H1 (cell line): ENCODE results near the gene PROX2. TPM values are rescaled to one million over a fixed set of nuclear protein-coding genes. Genes with fewer than 3 reads are reported as not detected.

ENCODE experiments used
- CTCF ChIA-PET: fragments of 300-600 bp; sonication (Branson Sonifier 250); formaldehyde crosslinking; loops from one replicate; lab custom pipeline; 2021; ENCODE audit not compliant: partially characterized antibody; lab: Charles Lee
- POLR2A ChIA-PET: fragments of 300-600 bp; sonication (Branson Sonifier 250); formaldehyde crosslinking; loops from one replicate; lab custom pipeline; 2021; ENCODE audit warnings: inconsistent platforms; ENCODE audit not compliant: partially characterized antibody; lab: Charles Lee
- DNase-seq, 2 experiments: peaks; one replicate each; pipeline versions ENCODE4 v3.0.0 to v3.0.0-alpha.2; 2010 to 2022; ENCODE audit warnings: low spot score in 2 of 2, low read depth in 1 of 2, mixed read lengths in 1 of 2
- FAIRE-seq: peaks from 2 replicates; lab custom pipeline; 2011; peaks lifted over from hg19 to GRCh38; lab: Jason Lieb, UNC
- H2AFZ ChIP-seq: 2 replicates; pipeline ENCODE4 v1.8.1; 2012; ENCODE audit warnings: low read length, inconsistent platforms
- H2AK5ac ChIP-seq: 2 replicates; pipeline ENCODE4 v1.6.1; 2013; ENCODE audit warnings: low read depth, low read length
- H2BK120ac ChIP-seq: replicated peaks from 2 replicates; pipeline ENCODE3; 2013; ENCODE audit warnings: low read depth, low read length, inconsistent platforms
- H2BK12ac ChIP-seq: 2 replicates; pipeline ENCODE4 v1.6.1; 2013; ENCODE audit warnings: low read depth, low read length
- H2BK15ac ChIP-seq: 2 replicates; pipeline ENCODE4 v1.6.1; 2013; ENCODE audit warnings: low read length
- H2BK20ac ChIP-seq: 2 replicates; pipeline ENCODE4 v1.6.1; 2013; ENCODE audit warnings: low read length
- H2BK5ac ChIP-seq: 2 replicates; pipeline ENCODE4 v1.6.1; 2013; ENCODE audit warnings: low read depth, low read length
- H3K14ac ChIP-seq: 2 replicates; pipeline ENCODE4 v1.6.1; 2013; ENCODE audit warnings: inconsistent platforms; ENCODE audit not compliant: insufficient read length
- H3K18ac ChIP-seq: 2 replicates; pipeline ENCODE4 v1.6.1; 2013; ENCODE audit warnings: low read length; ENCODE audit errors: extremely low read depth
- H3K23ac ChIP-seq: 2 replicates; pipeline ENCODE4 v1.6.1; 2013; ENCODE audit warnings: inconsistent platforms; ENCODE audit not compliant: insufficient read length
- H3K23me2 ChIP-seq: 2 replicates; pipeline ENCODE4 v1.6.1; 2013; ENCODE audit warnings: low read depth, low read length
- H3K27ac ChIP-seq: 2 replicates; pipeline ENCODE4 v1.6.1; 2011; ENCODE audit warnings: low read depth, low read length, inconsistent platforms
- H3K27me3 ChIP-seq, 4 experiments: replicated peaks in 1 of 4; 1 replicate in 1 of 4; 2 replicates in 3 of 4; pipeline versions ENCODE4 v1.6.1 to v1.8.1; 2011 to 2013; ENCODE audit warnings: low read length in 3 of 4, mild to moderate bottlenecking in 3 of 4, inconsistent platforms in 2 of 4, mixed read lengths in 2 of 4, moderate library complexity in 1 of 4; ENCODE audit not compliant: control insufficient read depth in 3 of 4, insufficient read depth in 3 of 4; ENCODE audit errors: extremely low read depth in 1 of 4
- H3K36me3 ChIP-seq, 4 experiments: 2 replicates each; pipeline versions ENCODE4 v1.6.1 to v1.8.1; 2011 to 2013; ENCODE audit warnings: mild to moderate bottlenecking in 4 of 4, low read length in 3 of 4, moderate library complexity in 2 of 4, control low read depth in 1 of 4, inconsistent platforms in 1 of 4; ENCODE audit not compliant: insufficient read depth in 4 of 4, control insufficient read depth in 2 of 4
- H3K4ac ChIP-seq: replicated peaks from 2 replicates; pipeline ENCODE3; 2013; ENCODE audit warnings: low read length, low read depth, mixed read lengths, inconsistent platforms; ENCODE audit not compliant: insufficient read length
- H3K4me1 ChIP-seq, 4 experiments: replicated peaks in 1 of 4; 1 replicate in 1 of 4; 2 replicates in 3 of 4; pipeline versions ENCODE4 v1.6.1 to v1.8.1; 2011 to 2013; ENCODE audit warnings: low read length in 3 of 4, inconsistent platforms in 2 of 4, mixed read lengths in 1 of 4; ENCODE audit not compliant: insufficient read depth in 4 of 4, control insufficient read depth in 3 of 4
- H3K4me2 ChIP-seq, 2 experiments: 2 replicates each; pipeline versions ENCODE4 v1.6.1 to v1.8.1; 2011 to 2013; ENCODE audit warnings: low read depth in 2 of 2, low read length in 2 of 2, control low read depth in 1 of 2, inconsistent platforms in 1 of 2, mild to moderate bottlenecking in 1 of 2; ENCODE audit not compliant: insufficient read depth in 1 of 2
- H3K4me3 ChIP-seq, 4 experiments: fragments of 200-600, 300-600 bp in 1 of 4; sonication (generic), shearing (Covaris generic), sonication (Bioruptor Twin) in 1 of 4; 2 replicates each; pipeline versions ENCODE4 v1.5.1 to v1.8.1; 2011 to 2016; ENCODE audit warnings: low read length in 4 of 4, low read depth in 3 of 4, control low read depth in 2 of 4, inconsistent platforms in 2 of 4, mild to moderate bottlenecking in 2 of 4, mixed read lengths in 1 of 4, moderate library complexity in 1 of 4; ENCODE audit not compliant: insufficient read depth in 2 of 4; ENCODE audit errors: extremely low read depth in 1 of 4
- H3K56ac ChIP-seq: replicated peaks from 2 replicates; pipeline ENCODE3; 2013; ENCODE audit warnings: low read depth, mild to moderate bottlenecking, mixed read lengths, low read length, inconsistent platforms; ENCODE audit not compliant: insufficient read length
- H3K79me1 ChIP-seq: 2 replicates; pipeline ENCODE4 v1.6.1; 2013; ENCODE audit warnings: low read depth, low read length, control low read depth
- H3K79me2 ChIP-seq, 2 experiments: 2 replicates each; pipeline versions ENCODE4 v1.6.1 to v1.8.1; 2012 to 2013; ENCODE audit warnings: low read length in 2 of 2, mild to moderate bottlenecking in 2 of 2, inconsistent platforms in 1 of 2; ENCODE audit not compliant: insufficient read depth in 2 of 2, control insufficient read depth in 1 of 2
- H3K9ac ChIP-seq, 4 experiments: replicated peaks in 1 of 4; 1 replicate in 1 of 4; 2 replicates in 3 of 4; pipeline versions ENCODE4 v1.6.1 to v1.8.1; 2011 to 2013; ENCODE audit warnings: low read depth in 3 of 4, low read length in 3 of 4, control low read depth in 2 of 4, mild to moderate bottlenecking in 2 of 4, moderate library complexity in 2 of 4, inconsistent platforms in 1 of 4; ENCODE audit errors: extremely low read depth in 1 of 4
- H3K9me3 ChIP-seq, 2 experiments: 2 replicates each; pipeline versions ENCODE4 v1.6.1 to v1.8.1; 2012 to 2013; ENCODE audit warnings: mild to moderate bottlenecking in 2 of 2, moderate library complexity in 2 of 2, control low read depth in 1 of 2, inconsistent platforms in 1 of 2, low read depth in 1 of 2, low read length in 1 of 2, mixed read lengths in 1 of 2; ENCODE audit not compliant: insufficient read depth in 2 of 2
- H4K20me1 ChIP-seq, 2 experiments: replicated peaks in 1 of 2; 2 replicates each; pipeline versions ENCODE3 to v1.8.1; 2011 to 2013; ENCODE audit warnings: inconsistent platforms in 2 of 2, low read length in 2 of 2, mild to moderate bottlenecking in 1 of 2; ENCODE audit not compliant: insufficient read depth in 2 of 2, control insufficient read depth in 1 of 2
- H4K5ac ChIP-seq: 2 replicates; pipeline ENCODE4 v1.6.1; 2013; ENCODE audit warnings: low read length, low read depth, mixed read lengths, inconsistent platforms; ENCODE audit not compliant: insufficient read length
- H4K8ac ChIP-seq: 2 replicates; pipeline ENCODE4 v1.8.0; 2013; ENCODE audit warnings: mild to moderate bottlenecking, moderate library complexity, low read length, inconsistent platforms; ENCODE audit not compliant: insufficient read depth; ENCODE audit errors: extremely low read depth
- H4K91ac ChIP-seq: replicated peaks from 2 replicates; pipeline ENCODE3; 2013; ENCODE audit warnings: low read length, mixed read lengths, inconsistent platforms; ENCODE audit not compliant: insufficient read length
- POU5F1 ChIP-seq: IDR thresholded peaks from 2 replicates; pipeline ENCODE4 v1.6.1; 2011; ENCODE audit warnings: low read depth, mild to moderate bottlenecking, low read length, moderate library complexity
- WGBS, 2 experiments: shearing (Covaris generic) in 1 of 2; methylation state at CpG; one replicate each; pipeline versions ENCODE4 v1.1.6 to v1.1.7; 2013 to 2015; ENCODE audit warnings: low lambda C conversion rate in 2 of 2, mixed read lengths in 2 of 2, inconsistent platforms in 1 of 2, low coverage in 1 of 2, missing lambda C conversion rate in 1 of 2; ENCODE audit not compliant: insufficient replicate concordance in 2 of 2, insufficient coverage in 1 of 2, insufficient read length in 1 of 2; ENCODE audit errors: extremely low coverage in 1 of 2, missing lambda C conversion rate in 1 of 2; 5-methylcytosine and 5-hydroxymethylcytosine counted together
- polyA plus RNA-seq, 7 experiments: library from polyadenylated mRNA; depleted of rRNA in 3 of 7; stranded (reverse) in 5 of 7; unstranded in 2 of 7; fragments of >200 nt in 5 of 7; fragments of 200-250 nt in 2 of 7; gene quantifications; 1 replicate in 5 of 7; 2 replicates in 1 of 7; 4 replicates in 1 of 7; pipeline versions ENCODE4 v1.2.1 to v1.2.3, GENCODE V29; 2011 to 2013; ENCODE audit warnings: missing spikeins in 2 of 7, mixed read lengths in 2 of 7
- total RNA-seq: library from RNA; stranded (reverse); fragmentation: NEBNext Ultra II Directional; extraction: Animal tissue kit (Norgen Biotek cat#: 25700); gene quantifications from 2 replicates; pipeline ENCODE4 v1.2.1, GENCODE V29; 2021
- TF ChIP-seq, protein P1 (sequence below), 3 experiments: IDR thresholded peaks; 1 replicate in 2 of 3; 2 replicates in 1 of 3; pipeline versions ENCODE4 v1.5.1 to v1.6.1; 2011; ENCODE audit warnings: low read length in 3 of 3, mild to moderate bottlenecking in 3 of 3, inconsistent platforms in 2 of 3, low read depth in 1 of 3, moderate library complexity in 1 of 3; ENCODE audit not compliant: insufficient read depth in 1 of 3; ENCODE audit errors: control extremely low read depth in 1 of 3

PROX2 gene
- total and polyA plus RNA-seq, 2 of the 8 experiments (the other 6 are each of a cell fraction or from before 2014, with no cell fraction given) = 0.03 TPM; not detected in 1

GRCh38 chr14:74906925-74907521 is 31.1 kb upstream of the PROX2 start:
- Histone ChIP-seq H2AK5ac (no peak overlapping the region), H3K14ac (no peak overlapping the region), H3K23me2 (no peaks in the 10 kb centered on the region), H3K4me1 (no peaks in the 10 kb centered on the region; a peak in 1 of 7 replicates), H3K79me2 (no peaks in the 10 kb centered on the region), H4K5ac (no peak overlapping the region), H3K18ac (no peak overlapping the region), H4K20me1 (peaks cover 2 to 10% of the 10 kb centered on the region in 2 experiments), H2BK20ac (no peak overlapping the region), H3K36me3 (peaks cover 12 to 25% (median 15%) of the 10 kb centered on the region in 4 experiments), H3K27me3 (no peaks in the 10 kb centered on the region), H3K4me2 (no peak overlapping the region), H3K56ac (no peak overlapping the region), H2AFZ (no peak overlapping the region), H3K9ac (no peak overlapping the region), H2BK12ac (no peak overlapping the region), H4K8ac (no peak overlapping the region; the same call in 1 of the 2 replicates), H3K79me1 (no peaks in the 10 kb centered on the region), H3K23ac (no peak overlapping the region), H3K4ac (no peak overlapping the region), H2BK15ac (no peak overlapping the region), H4K91ac (no peak overlapping the region), H3K4me3 (no peak overlapping the region), H3K27ac (no peak overlapping the region), H2BK5ac (peak overlapping the region; percentile 44; the same call in 1 of the 2 replicates), H2BK120ac (no peak overlapping the region), H3K9me3 (no peaks in the 10 kb centered on the region)
- CTCF ChIA-PET = interaction anchor here (0.8 to 24.8 kb wide), 34 partner anchors 11 to 298 kb away, joined by 3 to 509 read pairs (median 6); partner anchors contain the start of genes PGF, PROX2 and RPS6KL1
- FAIRE-seq (no peak), DNase-seq (no peak)
- no peak for TF ChIP-seq POU5F1
- TF ChIP-seq, protein P1, sequence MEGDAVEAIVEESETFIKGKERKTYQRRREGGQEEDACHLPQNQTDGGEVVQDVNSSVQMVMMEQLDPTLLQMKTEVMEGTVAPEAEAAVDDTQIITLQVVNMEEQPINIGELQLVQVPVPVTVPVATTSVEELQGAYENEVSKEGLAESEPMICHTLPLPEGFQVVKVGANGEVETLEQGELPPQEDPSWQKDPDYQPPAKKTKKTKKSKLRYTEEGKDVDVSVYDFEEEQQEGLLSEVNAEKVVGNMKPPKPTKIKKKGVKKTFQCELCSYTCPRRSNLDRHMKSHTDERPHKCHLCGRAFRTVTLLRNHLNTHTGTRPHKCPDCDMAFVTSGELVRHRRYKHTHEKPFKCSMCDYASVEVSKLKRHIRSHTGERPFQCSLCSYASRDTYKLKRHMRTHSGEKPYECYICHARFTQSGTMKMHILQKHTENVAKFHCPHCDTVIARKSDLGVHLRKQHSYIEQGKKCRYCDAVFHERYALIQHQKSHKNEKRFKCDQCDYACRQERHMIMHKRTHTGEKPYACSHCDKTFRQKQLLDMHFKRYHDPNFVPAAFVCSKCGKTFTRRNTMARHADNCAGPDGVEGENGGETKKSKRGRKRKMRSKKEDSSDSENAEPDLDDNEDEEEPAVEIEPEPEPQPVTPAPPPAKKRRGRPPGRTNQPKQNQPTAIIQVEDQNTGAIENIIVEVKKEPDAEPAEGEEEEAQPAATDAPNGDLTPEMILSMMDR (IDR thresholded peaks at IDR 0.05; ENCODE audit: control extremely low read depth in 1 of 3, insufficient read depth in 1 of 3, low read depth in 1 of 3, low read length in 3 of 3) = peak; percentile 44 to 63 (median 55)
- POLR2A ChIA-PET = interaction anchor here (0.9 to 6.8 kb wide), 14 partner anchors 10 to 179 kb away, joined by 3 to 80 read pairs (median 6); partner anchors contain the start of genes ACYP1, DLST, RPS6KL1 and ZC2HC1C
- WGBS, 2 experiments = 95% methylated on average over 12 of the region's 12 CpGs; no CpG with 5 or more reads in 1 of the 2 experiments
